H1 (cell line): Measurements from ENCODE around the gene CEP70. TPM values are rescaled to one million over a fixed set of nuclear protein-coding genes. Genes with fewer than 3 reads are reported as not detected.

Experiments used
- CTCF ChIA-PET: fragments of 300-600 bp; sonication (Branson Sonifier 250); formaldehyde crosslinking; loops from one replicate; lab custom pipeline; 2021; ENCODE audit not compliant: partially characterized antibody; lab: Charles Lee
- POLR2A ChIA-PET: fragments of 300-600 bp; sonication (Branson Sonifier 250); formaldehyde crosslinking; loops from one replicate; lab custom pipeline; 2021; ENCODE audit warnings: inconsistent platforms; ENCODE audit not compliant: partially characterized antibody; lab: Charles Lee
- DNase-seq, 2 experiments: peaks; one replicate each; pipeline versions ENCODE4 v3.0.0 to v3.0.0-alpha.2; 2010 to 2022; ENCODE audit warnings: low spot score in 2 of 2, low read depth in 1 of 2, mixed read lengths in 1 of 2
- FAIRE-seq: peaks from 2 replicates; lab custom pipeline; 2011; peaks lifted over from hg19 to GRCh38; lab: Jason Lieb, UNC
- H2AFZ ChIP-seq: 2 replicates; pipeline ENCODE4 v1.8.1; 2012; ENCODE audit warnings: low read length, inconsistent platforms
- H2AK5ac ChIP-seq: 2 replicates; pipeline ENCODE4 v1.6.1; 2013; ENCODE audit warnings: low read depth, low read length
- H2BK120ac ChIP-seq: replicated peaks from 2 replicates; pipeline ENCODE3; 2013; ENCODE audit warnings: low read depth, low read length, inconsistent platforms
- H2BK12ac ChIP-seq: 2 replicates; pipeline ENCODE4 v1.6.1; 2013; ENCODE audit warnings: low read depth, low read length
- H2BK15ac ChIP-seq: 2 replicates; pipeline ENCODE4 v1.6.1; 2013; ENCODE audit warnings: low read length
- H2BK20ac ChIP-seq: 2 replicates; pipeline ENCODE4 v1.6.1; 2013; ENCODE audit warnings: low read length
- H2BK5ac ChIP-seq: 2 replicates; pipeline ENCODE4 v1.6.1; 2013; ENCODE audit warnings: low read depth, low read length
- H3K14ac ChIP-seq: 2 replicates; pipeline ENCODE4 v1.6.1; 2013; ENCODE audit warnings: inconsistent platforms; ENCODE audit not compliant: insufficient read length
- H3K18ac ChIP-seq: 2 replicates; pipeline ENCODE4 v1.6.1; 2013; ENCODE audit warnings: low read length; ENCODE audit errors: extremely low read depth
- H3K23ac ChIP-seq: 2 replicates; pipeline ENCODE4 v1.6.1; 2013; ENCODE audit warnings: inconsistent platforms; ENCODE audit not compliant: insufficient read length
- H3K23me2 ChIP-seq: 2 replicates; pipeline ENCODE4 v1.6.1; 2013; ENCODE audit warnings: low read depth, low read length
- H3K27ac ChIP-seq: 2 replicates; pipeline ENCODE4 v1.6.1; 2011; ENCODE audit warnings: low read depth, low read length, inconsistent platforms
- H3K27me3 ChIP-seq, 4 experiments: replicated peaks in 1 of 4; 1 replicate in 1 of 4; 2 replicates in 3 of 4; pipeline versions ENCODE4 v1.6.1 to v1.8.1; 2011 to 2013; ENCODE audit warnings: low read length in 3 of 4, mild to moderate bottlenecking in 3 of 4, inconsistent platforms in 2 of 4, mixed read lengths in 2 of 4, moderate library complexity in 1 of 4; ENCODE audit not compliant: control insufficient read depth in 3 of 4, insufficient read depth in 3 of 4; ENCODE audit errors: extremely low read depth in 1 of 4
- H3K36me3 ChIP-seq, 4 experiments: 2 replicates each; pipeline versions ENCODE4 v1.6.1 to v1.8.1; 2011 to 2013; ENCODE audit warnings: mild to moderate bottlenecking in 4 of 4, low read length in 3 of 4, moderate library complexity in 2 of 4, control low read depth in 1 of 4, inconsistent platforms in 1 of 4; ENCODE audit not compliant: insufficient read depth in 4 of 4, control insufficient read depth in 2 of 4
- H3K4ac ChIP-seq: replicated peaks from 2 replicates; pipeline ENCODE3; 2013; ENCODE audit warnings: low read length, low read depth, mixed read lengths, inconsistent platforms; ENCODE audit not compliant: insufficient read length
- H3K4me1 ChIP-seq, 4 experiments: replicated peaks in 1 of 4; 1 replicate in 1 of 4; 2 replicates in 3 of 4; pipeline versions ENCODE4 v1.6.1 to v1.8.1; 2011 to 2013; ENCODE audit warnings: low read length in 3 of 4, inconsistent platforms in 2 of 4, mixed read lengths in 1 of 4; ENCODE audit not compliant: insufficient read depth in 4 of 4, control insufficient read depth in 3 of 4
- H3K4me2 ChIP-seq, 2 experiments: 2 replicates each; pipeline versions ENCODE4 v1.6.1 to v1.8.1; 2011 to 2013; ENCODE audit warnings: low read depth in 2 of 2, low read length in 2 of 2, control low read depth in 1 of 2, inconsistent platforms in 1 of 2, mild to moderate bottlenecking in 1 of 2; ENCODE audit not compliant: insufficient read depth in 1 of 2
- H3K4me3 ChIP-seq, 4 experiments: fragments of 200-600, 300-600 bp in 1 of 4; sonication (generic), shearing (Covaris generic), sonication (Bioruptor Twin) in 1 of 4; 2 replicates each; pipeline versions ENCODE4 v1.5.1 to v1.8.1; 2011 to 2016; ENCODE audit warnings: low read length in 4 of 4, low read depth in 3 of 4, control low read depth in 2 of 4, inconsistent platforms in 2 of 4, mild to moderate bottlenecking in 2 of 4, mixed read lengths in 1 of 4, moderate library complexity in 1 of 4; ENCODE audit not compliant: insufficient read depth in 2 of 4; ENCODE audit errors: extremely low read depth in 1 of 4
- H3K56ac ChIP-seq: replicated peaks from 2 replicates; pipeline ENCODE3; 2013; ENCODE audit warnings: low read depth, mild to moderate bottlenecking, mixed read lengths, low read length, inconsistent platforms; ENCODE audit not compliant: insufficient read length
- H3K79me1 ChIP-seq: 2 replicates; pipeline ENCODE4 v1.6.1; 2013; ENCODE audit warnings: low read depth, low read length, control low read depth
- H3K79me2 ChIP-seq, 2 experiments: 2 replicates each; pipeline versions ENCODE4 v1.6.1 to v1.8.1; 2012 to 2013; ENCODE audit warnings: low read length in 2 of 2, mild to moderate bottlenecking in 2 of 2, inconsistent platforms in 1 of 2; ENCODE audit not compliant: insufficient read depth in 2 of 2, control insufficient read depth in 1 of 2
- H3K9ac ChIP-seq, 4 experiments: replicated peaks in 1 of 4; 1 replicate in 1 of 4; 2 replicates in 3 of 4; pipeline versions ENCODE4 v1.6.1 to v1.8.1; 2011 to 2013; ENCODE audit warnings: low read depth in 3 of 4, low read length in 3 of 4, control low read depth in 2 of 4, mild to moderate bottlenecking in 2 of 4, moderate library complexity in 2 of 4, inconsistent platforms in 1 of 4; ENCODE audit errors: extremely low read depth in 1 of 4
- H3K9me3 ChIP-seq, 2 experiments: 2 replicates each; pipeline versions ENCODE4 v1.6.1 to v1.8.1; 2012 to 2013; ENCODE audit warnings: mild to moderate bottlenecking in 2 of 2, moderate library complexity in 2 of 2, control low read depth in 1 of 2, inconsistent platforms in 1 of 2, low read depth in 1 of 2, low read length in 1 of 2, mixed read lengths in 1 of 2; ENCODE audit not compliant: insufficient read depth in 2 of 2
- H4K20me1 ChIP-seq, 2 experiments: replicated peaks in 1 of 2; 2 replicates each; pipeline versions ENCODE3 to v1.8.1; 2011 to 2013; ENCODE audit warnings: inconsistent platforms in 2 of 2, low read length in 2 of 2, mild to moderate bottlenecking in 1 of 2; ENCODE audit not compliant: insufficient read depth in 2 of 2, control insufficient read depth in 1 of 2
- H4K5ac ChIP-seq: 2 replicates; pipeline ENCODE4 v1.6.1; 2013; ENCODE audit warnings: low read length, low read depth, mixed read lengths, inconsistent platforms; ENCODE audit not compliant: insufficient read length
- H4K8ac ChIP-seq: 2 replicates; pipeline ENCODE4 v1.8.0; 2013; ENCODE audit warnings: mild to moderate bottlenecking, moderate library complexity, low read length, inconsistent platforms; ENCODE audit not compliant: insufficient read depth; ENCODE audit errors: extremely low read depth
- H4K91ac ChIP-seq: replicated peaks from 2 replicates; pipeline ENCODE3; 2013; ENCODE audit warnings: low read length, mixed read lengths, inconsistent platforms; ENCODE audit not compliant: insufficient read length
- ATF2 ChIP-seq: IDR thresholded peaks from 2 replicates; pipeline ENCODE4 v1.6.1; 2012; ENCODE audit warnings: low read length, inconsistent platforms
- CEBPB ChIP-seq: IDR thresholded peaks from 2 replicates; pipeline ENCODE4 v1.6.1; 2012; ENCODE audit warnings: low read depth, low read length
- CHD1 ChIP-seq: IDR thresholded peaks from 2 replicates; pipeline ENCODE4 v1.6.1; 2012; ENCODE audit warnings: low read depth, low read length, improper control_type of control experiment
- CREB1 ChIP-seq: IDR thresholded peaks from 2 replicates; pipeline ENCODE4 v1.6.1; 2012; ENCODE audit warnings: inconsistent platforms
- SRF ChIP-seq: IDR thresholded peaks from 2 replicates; pipeline ENCODE4 v1.6.1; 2011; ENCODE audit warnings: mild to moderate bottlenecking, low read depth, low read length, moderate library complexity
- TAF1 ChIP-seq: IDR thresholded peaks from 2 replicates; pipeline ENCODE4 v1.6.1; 2011; ENCODE audit warnings: mild to moderate bottlenecking, low read depth, low read length
- TAF7 ChIP-seq: optimal IDR thresholded peaks from 2 replicates; pipeline ENCODE3; 2011; ENCODE audit warnings: low read depth, mild to moderate bottlenecking, inconsistent platforms, low read length, moderate library complexity, borderline replicate concordance
- WGBS, 2 experiments: shearing (Covaris generic) in 1 of 2; methylation state at CpG; one replicate each; pipeline versions ENCODE4 v1.1.6 to v1.1.7; 2013 to 2015; ENCODE audit warnings: low lambda C conversion rate in 2 of 2, mixed read lengths in 2 of 2, inconsistent platforms in 1 of 2, low coverage in 1 of 2, missing lambda C conversion rate in 1 of 2; ENCODE audit not compliant: insufficient replicate concordance in 2 of 2, insufficient coverage in 1 of 2, insufficient read length in 1 of 2; ENCODE audit errors: extremely low coverage in 1 of 2, missing lambda C conversion rate in 1 of 2; 5-methylcytosine and 5-hydroxymethylcytosine counted together
- polyA plus RNA-seq, 7 experiments: library from polyadenylated mRNA; depleted of rRNA in 3 of 7; stranded (reverse) in 5 of 7; unstranded in 2 of 7; fragments of >200 nt in 5 of 7; fragments of 200-250 nt in 2 of 7; gene quantifications; 1 replicate in 5 of 7; 2 replicates in 1 of 7; 4 replicates in 1 of 7; pipeline versions ENCODE4 v1.2.1 to v1.2.3, GENCODE V29; 2011 to 2013; ENCODE audit warnings: missing spikeins in 2 of 7, mixed read lengths in 2 of 7
- total RNA-seq: library from RNA; stranded (reverse); fragmentation: NEBNext Ultra II Directional; extraction: Animal tissue kit (Norgen Biotek cat#: 25700); gene quantifications from 2 replicates; pipeline ENCODE4 v1.2.1, GENCODE V29; 2021

Gene CEP70
- total and polyA plus RNA-seq, 2 of the 8 experiments (the other 6 are each of a cell fraction or from before 2014, with no cell fraction given), result 3.9 to 26.2 TPM

- no peak for TF ChIP-seq CEBPB
- TF ChIP-seq TAF1, result no peak
- TF ChIP-seq SRF, result no peak
- TF ChIP-seq CREB1, result no peak
- no peak for TF ChIP-seq CHD1
- no peak for TF ChIP-seq TAF7
- no peak for TF ChIP-seq ATF2
- no peak overlapping the region for H3K4me3 ChIP-seq
- DNase-seq (no peak), FAIRE-seq (no peak)
- CTCF ChIA-PET, result interaction anchor here (0.6 to 1.0 kb wide), 2 partner anchors 9 to 13 kb away, joined by 3 read pairs; no protein-coding TSS in a partner anchor
- no peaks in the 10 kb centered on the region for H3K9me3 ChIP-seq
- H4K8ac ChIP-seq, result no peak overlapping the region
- H4K20me1 ChIP-seq, result peaks cover 0 to 4% of the 10 kb centered on the region in 2 experiments
- no peaks in the 10 kb centered on the region; a peak in 3 of 8 replicates for H3K36me3 ChIP-seq
- no peak overlapping the region for H4K5ac ChIP-seq
- H3K56ac ChIP-seq, result no peak overlapping the region
- no peak overlapping the region for H3K4ac ChIP-seq
- H2BK20ac ChIP-seq, result no peak overlapping the region
- no peak overlapping the region for H3K9ac ChIP-seq
- no peak overlapping the region for H2BK120ac ChIP-seq
- H3K23ac ChIP-seq, result no peak overlapping the region
- H3K27me3 ChIP-seq, result no peaks in the 10 kb centered on the region
- no peak overlapping the region for H3K14ac ChIP-seq
- H3K79me2 ChIP-seq, result no peaks in the 10 kb centered on the region
- no peak overlapping the region for H3K18ac ChIP-seq
- POLR2A ChIA-PET, result no interaction called here
- H2AK5ac ChIP-seq, result no peak overlapping the region
- no peaks in the 10 kb centered on the region for H3K23me2 ChIP-seq
- H2BK5ac ChIP-seq, result no peak overlapping the region
- no peak overlapping the region for H3K27ac ChIP-seq
- no peak overlapping the region for H2AFZ ChIP-seq
- no peak overlapping the region for H3K4me2 ChIP-seq
- WGBS, 2 experiments, result 96% methylated on average over 2 of the region's 2 CpGs; no CpG with 5 or more reads in 1 of the 2 experiments
- peaks cover 0 to 3% (median 0%) of the 10 kb centered on the region in 4 experiments; a peak in 4 of 7 replicates for H3K4me1 ChIP-seq
- H2BK15ac ChIP-seq, result no peak overlapping the region
- H2BK12ac ChIP-seq, result no peak overlapping the region
- no peaks in the 10 kb centered on the region for H3K79me1 ChIP-seq
- no peak overlapping the region for H4K91ac ChIP-seq
Measured at GRCh38 chr3:138465925-138466324, 128.1 kb downstream of the CEP70 start.
